ENCODE results near the gene C7orf57.
A peak's percentile ranks its signal among the peaks of the same experiment; 100 is the strongest.

Gene C7orf57

GRCh38 chr7:48087349-48087748, 52.0 kb downstream of the C7orf57 start:
- DNase-seq = peak; percentile 82

- peak; percentile 95 for DNase-seq
Observed at GRCh38 chr7:48088559-48089045, 53.3 kb downstream of the C7orf57 start.

GRCh38 chr7:48089046-48090003, 54.0 kb downstream of the C7orf57 start, which contains the start of gene UPP1:
Gene UPP1, plus strand, starts transcription at chr7:48089265. Its CDS starts 5,519 bp downstream, at chr7:48094784.
- DNase-seq = no peak

- no peak for DNase-seq
Observed at GRCh38 chr7:48090095-48090805, 54.9 kb downstream of the C7orf57 start.

- DNase-seq = no peak
Observed at GRCh38 chr7:48091506-48092433, 56.4 kb downstream of the C7orf57 start.

- DNase-seq = peak; percentile 73
Observed at GRCh38 chr7:48094861-48095293, 59.5 kb downstream of the C7orf57 start.

- no peak for DNase-seq
Observed at GRCh38 chr7:48096273-48096672, 60.9 kb downstream of the C7orf57 start.

- DNase-seq = no peak
Observed at GRCh38 chr7:48097521-48098231, 62.3 kb downstream of the C7orf57 start.

- DNase-seq = no peak
Observed at GRCh38 chr7:48098846-48099245, 63.5 kb downstream of the C7orf57 start.

GRCh38 chr7:48099781-48100180, 64.4 kb downstream of the C7orf57 start:
- DNase-seq = no peak

- no peak for DNase-seq
Observed at GRCh38 chr7:48101352-48101751, 66.0 kb downstream of the C7orf57 start.

GRCh38 chr7:48101968-48102367, 66.6 kb downstream of the C7orf57 start:
- no peak for DNase-seq

- DNase-seq = no peak
Observed at GRCh38 chr7:48102530-48102929, 67.2 kb downstream of the C7orf57 start.

GRCh38 chr7:48105045-48105444, 69.7 kb downstream of the C7orf57 start:
- no peak for DNase-seq

- DNase-seq = no peak
Observed at GRCh38 chr7:48106906-48107659, 71.7 kb downstream of the C7orf57 start.

- DNase-seq = no peak
Observed at GRCh38 chr7:48107926-48108472, 72.7 kb downstream of the C7orf57 start.

- no peak for DNase-seq
Observed at GRCh38 chr7:48108959-48109847, 73.9 kb downstream of the C7orf57 start.

GRCh38 chr7:48109848-48110663, 74.7 kb downstream of the C7orf57 start:
- no peak for DNase-seq

GRCh38 chr7:48110868-48111267, 75.5 kb downstream of the C7orf57 start:
- no peak for DNase-seq

Measured in fibroblast of skin of right quadriceps (primary cell).